Dermis microvascular lymphatic vessel endothelial cell (primary cell): ENCODE measurements around the gene DNAAF5. TPM values are rescaled to one million over a fixed set of nuclear protein-coding genes. Genes with fewer than 3 reads are reported as not detected.
"Not testable (repeated sequence)": the region's sequence is repeated elsewhere in the genome, so short reads cannot be mapped to it uniquely, and the experiment has no call there.

Experiments used
- DNase-seq, 2 donors: peaks; one replicate each; pipeline versions ENCODE4 v3.0.0 to v3.0.0-alpha.2; 2010; ENCODE audit warnings: low read depth in 2 of 2
- total RNA-seq: library from RNA; depleted of rRNA; stranded (reverse); fragments of >200 nt; gene quantifications from 2 replicates; pipeline ENCODE4 v1.2.1, GENCODE V29; 2014

The DNAAF5 gene
- total RNA-seq, 1 donor from 2014 or later, result 14.4 TPM

- DNase-seq, result no peak
Measured at GRCh38 chr7:746155-747061, 19.9 kb downstream of the DNAAF5 start.

DNA sequence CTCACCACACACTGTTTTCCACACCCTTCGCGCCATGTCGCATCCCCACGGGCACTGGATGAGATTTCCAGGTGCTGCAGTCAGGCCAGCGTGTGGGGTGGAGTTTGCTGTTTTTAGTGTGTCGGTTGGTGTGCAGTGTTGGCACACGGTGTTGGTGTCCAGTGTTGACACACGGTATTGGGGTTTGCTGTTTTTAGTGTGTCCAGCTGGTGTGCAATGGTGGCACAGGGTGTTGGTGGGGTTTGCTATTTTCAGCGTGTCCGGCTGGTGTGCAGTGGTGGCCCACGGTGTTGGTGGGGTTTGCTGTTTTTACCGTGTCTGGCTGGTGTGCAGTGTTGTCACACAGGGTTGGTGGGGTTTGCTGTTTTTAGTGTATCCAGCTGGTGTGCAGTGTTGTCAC is 20.7 kb downstream of the DNAAF5 start:
- no peak for DNase-seq

DNA sequence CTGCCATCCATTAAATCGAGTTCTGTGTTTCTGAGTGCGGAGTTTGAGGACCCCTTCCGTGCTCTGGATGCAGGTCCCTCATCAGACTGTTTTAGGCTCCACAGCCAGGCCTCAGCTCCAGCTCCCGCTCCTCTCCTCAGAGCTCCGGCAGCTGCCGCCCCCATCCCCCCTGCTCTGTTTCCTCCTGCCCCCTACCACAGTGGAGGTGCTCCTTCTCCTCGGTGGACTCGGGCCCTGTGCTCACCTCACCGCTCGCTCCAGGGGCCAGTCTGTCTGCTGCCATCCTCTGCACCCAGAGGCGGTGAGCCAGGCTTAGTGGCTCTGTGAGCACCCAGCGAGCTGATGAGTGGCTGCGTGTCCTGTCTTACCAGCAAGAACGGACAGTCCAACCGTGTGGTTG is 21.9 kb downstream of the DNAAF5 start:
- no peak for DNase-seq

GRCh38 chr7:749140-749551 is 22.6 kb downstream of the DNAAF5 start:
- peak in 1 of 2 donors; percentile 12 for DNase-seq

DNA sequence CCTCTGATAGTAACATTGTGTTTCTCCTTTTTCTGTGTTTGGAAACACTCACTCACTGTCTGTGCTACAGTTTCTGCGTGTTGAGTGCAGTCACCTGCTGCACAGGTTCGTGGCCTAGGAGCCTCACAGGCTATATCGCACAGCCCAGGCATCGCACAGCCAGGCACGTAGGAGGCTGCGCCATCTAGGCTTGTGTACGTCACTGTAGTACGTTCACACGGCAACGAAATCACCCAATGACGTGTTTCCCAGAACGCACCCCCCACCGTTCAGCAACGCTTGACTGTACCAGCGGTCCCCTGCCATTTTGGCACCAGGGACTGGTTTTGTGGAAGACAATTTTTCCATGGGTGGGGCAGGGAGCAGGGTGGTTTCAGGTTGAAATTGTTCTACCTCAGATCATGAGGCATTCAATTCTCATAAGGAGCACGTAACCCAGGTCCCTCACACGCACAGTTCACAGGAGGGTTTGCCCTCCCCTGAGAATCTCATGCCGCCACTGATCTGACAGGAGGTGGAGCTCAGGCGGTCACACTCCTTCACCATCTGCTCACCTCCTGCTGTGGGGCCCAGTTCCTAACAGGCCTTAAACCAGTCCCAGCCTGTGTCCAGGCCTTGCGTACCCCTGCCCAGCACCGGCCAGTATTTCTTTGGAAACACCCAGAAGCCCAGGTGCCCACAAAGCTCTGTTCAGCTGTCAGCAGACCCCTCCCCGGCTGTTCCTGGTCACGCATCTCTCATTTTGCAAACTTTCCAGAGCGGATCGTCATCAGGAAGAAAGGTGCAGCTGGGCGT is 23.8 kb downstream of the DNAAF5 start:
- no peak for DNase-seq

DNA sequence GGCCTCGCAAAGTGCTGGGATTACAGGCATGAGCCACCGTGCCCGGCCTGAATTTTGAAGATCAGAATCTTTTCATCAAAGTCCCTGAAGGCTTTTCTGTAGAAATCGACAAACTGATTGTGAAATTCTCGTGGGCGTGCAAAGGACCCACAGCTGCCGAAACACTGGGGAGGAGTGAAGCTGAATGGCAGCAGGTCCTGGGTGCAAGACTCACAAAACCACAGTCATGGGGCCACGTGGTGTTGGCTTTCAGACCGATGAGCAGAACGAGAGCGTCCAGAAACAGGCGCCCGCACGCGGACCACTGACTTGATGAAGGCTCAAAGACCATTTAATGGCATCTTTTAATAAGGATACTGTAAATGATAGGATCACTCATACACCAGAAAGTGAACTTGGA is 25.3 kb downstream of the DNAAF5 start:
- DNase-seq, result no peak

DNA sequence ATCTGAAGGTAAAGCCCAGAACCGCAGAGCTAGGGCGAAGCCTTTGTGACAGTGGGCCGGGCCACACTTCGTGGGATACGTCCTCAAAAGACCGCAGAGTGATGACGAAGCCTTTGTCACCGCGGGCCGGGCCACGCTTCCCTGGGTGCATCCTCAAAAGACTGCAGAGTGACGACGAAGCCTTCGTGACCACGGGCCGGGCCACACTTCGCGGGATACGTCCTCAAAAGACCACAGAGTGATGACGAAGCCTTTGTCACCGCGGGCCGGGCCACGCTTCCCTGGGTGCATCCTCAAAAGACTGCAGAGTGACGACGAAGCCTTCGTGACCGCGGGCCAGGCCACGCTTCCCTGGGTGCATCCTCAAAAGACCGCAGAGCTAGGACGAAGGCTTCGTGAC is 25.8 kb downstream of the DNAAF5 start:
- DNase-seq, result not testable (repeated sequence)

- no peak for DNase-seq
Measured at GRCh38 chr7:753190-753589, 26.7 kb downstream of the DNAAF5 start.

DNA sequence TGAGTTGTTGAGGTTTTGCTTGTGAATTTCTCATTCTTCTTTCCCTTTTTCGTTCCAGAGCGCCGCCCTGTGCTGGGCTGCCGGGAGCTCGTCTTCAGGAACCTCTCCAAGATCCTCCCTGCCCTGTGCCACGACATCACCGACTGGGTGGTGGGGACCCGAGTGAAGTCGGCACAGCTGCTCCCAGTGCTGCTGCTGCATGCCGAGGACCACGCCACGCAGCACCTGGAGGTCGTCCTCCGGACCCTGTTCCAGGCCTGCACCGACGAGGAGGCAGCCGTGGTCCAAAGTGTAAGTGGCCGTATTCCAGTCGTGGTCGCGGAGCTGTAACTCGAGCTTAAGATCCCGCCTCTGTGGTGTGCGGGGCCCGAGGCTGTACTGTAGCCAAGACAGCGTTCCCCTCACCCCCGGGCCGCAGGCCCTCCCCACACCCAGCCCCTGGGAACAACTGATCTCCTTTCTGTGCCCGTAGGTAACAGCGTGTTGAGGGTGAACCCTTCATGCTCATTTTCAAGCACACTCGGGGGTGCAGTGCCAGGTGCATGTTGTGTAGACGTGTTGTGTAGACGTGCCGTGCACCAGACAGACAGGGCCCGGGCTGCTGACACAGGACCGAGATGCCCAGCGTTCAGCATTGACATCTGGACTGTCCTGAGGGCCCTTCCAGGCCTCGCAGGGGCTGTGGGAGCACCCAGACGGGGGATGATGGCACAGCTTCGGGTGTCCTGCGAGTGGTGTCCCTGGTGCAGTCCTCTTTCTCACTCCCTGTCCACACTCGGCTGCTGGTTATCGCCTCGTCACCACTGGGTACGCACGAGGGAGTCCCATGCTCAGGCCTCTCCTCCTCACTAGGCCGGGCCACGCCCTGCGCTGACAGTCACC is 28.3 kb downstream of the DNAAF5 start:
- DNase-seq, result no peak

DNA sequence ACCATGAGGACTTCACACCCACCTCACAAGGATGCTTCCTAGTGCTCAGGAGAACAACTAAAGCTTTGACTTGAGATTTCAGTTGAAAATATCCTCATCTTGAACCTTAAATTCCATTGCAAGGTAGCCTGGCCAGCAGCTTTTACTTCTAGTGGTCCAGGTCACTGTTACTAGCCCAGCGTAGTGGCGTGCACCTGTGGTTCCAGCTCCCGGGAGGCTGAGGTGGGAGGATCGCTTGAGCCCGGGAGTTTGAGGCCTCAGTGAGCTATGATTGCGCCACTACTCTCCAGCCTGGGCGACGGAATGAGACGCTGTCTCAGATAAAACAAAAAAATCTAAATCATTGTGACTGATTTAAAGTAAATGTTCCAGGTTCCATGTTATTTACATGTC is 28.9 kb downstream of the DNAAF5 start:
- no peak for DNase-seq

DNA sequence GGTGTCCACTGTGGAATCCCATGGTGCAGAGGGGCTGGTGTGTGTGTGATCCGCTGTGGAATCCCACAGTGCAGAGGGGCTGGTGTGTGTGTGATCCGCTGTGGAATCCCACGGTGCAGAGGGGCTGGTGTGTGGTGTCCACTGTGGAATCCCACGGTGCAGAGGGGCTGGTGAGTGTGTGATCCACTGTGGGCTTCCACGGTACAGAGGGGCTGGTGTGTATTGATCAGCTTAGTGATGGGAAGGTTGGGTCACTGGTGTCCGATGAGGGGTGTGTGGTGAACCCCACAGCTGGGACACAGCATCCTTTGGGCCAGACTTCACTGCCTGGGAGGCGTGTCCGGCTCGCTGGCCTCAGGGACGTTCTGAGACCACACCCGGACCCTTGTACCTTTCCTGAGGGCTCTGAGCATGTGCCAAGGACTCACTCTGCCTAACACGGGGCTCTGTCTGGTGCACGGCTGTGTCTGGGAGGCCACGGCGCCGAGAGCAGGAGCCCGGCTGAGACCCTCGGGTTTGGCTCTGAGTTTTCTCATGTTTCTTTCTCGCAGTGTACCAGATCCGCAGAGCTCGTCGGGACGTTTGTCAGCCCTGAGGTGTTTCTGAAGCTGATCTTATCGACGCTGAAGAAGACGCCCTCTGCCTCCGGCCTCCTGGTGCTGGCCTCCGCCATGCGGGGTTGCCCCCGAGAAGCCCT is 29.9 kb downstream of the DNAAF5 start:
- DNase-seq, result no peak

- DNase-seq, result no peak
Measured at GRCh38 chr7:756928-757560, 30.5 kb downstream of the DNAAF5 start.

GRCh38 chr7:757741-758163 is 31.3 kb downstream of the DNAAF5 start:
- DNase-seq, result no peak

GRCh38 chr7:759569-759968 is 33.1 kb downstream of the DNAAF5 start:
- DNase-seq, result no peak

DNA sequence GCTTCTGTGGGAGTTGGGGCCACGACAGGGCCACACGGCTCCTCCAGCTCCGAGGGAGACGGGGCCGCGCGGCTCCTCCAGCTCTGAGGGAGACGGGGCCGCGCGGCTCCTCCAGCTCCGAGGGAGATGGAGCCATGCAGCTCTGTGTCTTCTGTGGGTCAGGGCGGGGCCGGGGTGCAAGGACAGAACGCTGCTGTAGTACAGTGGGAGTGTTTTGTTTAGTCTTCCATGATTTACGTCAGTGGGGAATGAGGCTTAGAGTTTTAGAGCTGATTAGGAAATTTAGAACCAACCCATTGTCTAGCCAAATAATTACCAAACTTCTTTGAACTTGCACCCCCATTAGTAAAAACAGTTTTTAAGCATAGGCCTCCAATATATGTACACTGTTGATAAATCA is 33.5 kb downstream of the DNAAF5 start:
- no peak for DNase-seq

DNA sequence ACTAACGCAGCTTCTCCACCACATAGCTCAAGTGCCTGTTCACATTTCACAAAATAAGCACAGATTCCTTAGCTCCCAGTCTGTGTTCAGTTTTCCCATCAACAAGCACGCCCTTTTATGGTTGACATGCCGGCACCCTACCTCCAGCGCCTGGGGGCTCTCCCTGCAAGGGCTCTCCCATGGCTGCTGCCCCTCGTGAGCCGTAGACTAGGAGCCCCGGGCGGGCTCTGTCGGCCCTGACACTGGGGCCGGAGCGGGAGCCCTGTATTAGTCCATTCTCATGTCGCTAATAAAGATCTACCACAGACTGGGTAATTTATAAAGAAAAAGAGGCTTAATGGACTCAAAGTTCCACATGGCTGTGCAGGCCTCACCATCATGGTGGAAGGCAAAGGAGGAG is 34.6 kb downstream of the DNAAF5 start:
- DNase-seq, result no peak

GRCh38 chr7:761631-762030 is 35.1 kb downstream of the DNAAF5 start:
- no peak for DNase-seq

GRCh38 chr7:762885-763284 is 36.4 kb downstream of the DNAAF5 start:
- no peak for DNase-seq

GRCh38 chr7:763762-764161 is 37.3 kb downstream of the DNAAF5 start:
- DNase-seq, result no peak

GRCh38 chr7:765383-765782 is 38.9 kb downstream of the DNAAF5 start:
- DNase-seq, result no peak

DNA sequence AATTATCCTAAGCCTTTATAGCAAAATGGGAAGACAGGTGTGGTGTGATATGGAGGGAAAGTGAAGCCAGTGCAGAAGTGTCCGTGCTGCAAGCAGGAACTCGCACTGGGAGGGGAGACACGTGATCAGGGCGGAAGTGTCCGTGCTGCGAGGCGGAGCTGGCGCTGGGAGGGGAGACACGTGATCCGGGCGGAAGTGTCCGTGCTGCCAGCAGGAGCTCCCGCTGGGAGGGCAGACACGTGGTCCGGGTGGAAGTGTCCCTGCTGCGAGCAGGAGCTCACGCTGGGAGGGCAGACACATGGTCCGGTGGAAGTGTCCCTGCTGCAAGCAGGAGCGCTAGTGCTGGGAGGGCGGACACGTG is 41.1 kb downstream of the DNAAF5 start:
- DNase-seq, result peak; percentile 24 to 72
